ENCODE data around the gene SPDEF.
A peak's percentile ranks its signal among the peaks of the same experiment; 100 is the strongest.

The SPDEF gene

GRCh38 chr6:34529665-34530327, 26.3 kb downstream of the SPDEF start:
- H3K4me3 ChIP-seq (ENCODE audit: low read length): no peak overlapping the region
- H3K36me3 ChIP-seq (ENCODE audit: control insufficient read depth, low read length): no peaks in the 10 kb centered on the region
- H3K27me3 ChIP-seq (ENCODE audit: control insufficient read depth, low read length): no peaks in the 10 kb centered on the region
- peaks cover 12% of the 10 kb centered on the region for H3K4me1 ChIP-seq (ENCODE audit: control insufficient read depth, low read length)
- H3K9me3 ChIP-seq (ENCODE audit: control insufficient read depth, insufficient read depth, low read length): no peaks in the 10 kb centered on the region
- no peak overlapping the region for H3K4me2 ChIP-seq (ENCODE audit: low read length)
- no peaks in the 10 kb centered on the region for H4K20me1 ChIP-seq (ENCODE audit: control insufficient read depth, insufficient read depth, low read depth, low read length)
- no peaks in the 10 kb centered on the region for H3K79me2 ChIP-seq (ENCODE audit: control insufficient read depth, low read length)
- H3K9me2 ChIP-seq (replicated peaks; ENCODE audit: control insufficient read depth, low read length): no peaks in the 10 kb centered on the region
- no peak overlapping the region for H3K27ac ChIP-seq (ENCODE audit: low read depth, low read length)
- TF ChIP-seq CTCF (IDR thresholded peaks at IDR 0.05; ENCODE audit: low read depth, low read length, poor library complexity, severe bottlenecking) (no peak), EZH2phosphoT487 (IDR thresholded peaks at IDR 0.05; ENCODE audit: borderline replicate concordance, low read length) (no peak)
- no peaks in the 10 kb centered on the region for H3F3A ChIP-seq (ENCODE audit: control insufficient read depth, insufficient read depth)

GRCh38 chr6:34528996-34529664, 27.0 kb downstream of the SPDEF start:
- Histone ChIP-seq H3K36me3 (ENCODE audit: control insufficient read depth, low read length) (no peaks in the 10 kb centered on the region), H3K4me2 (ENCODE audit: low read length) (no peak overlapping the region), H3K27me3 (ENCODE audit: control insufficient read depth, low read length) (no peaks in the 10 kb centered on the region), H3K4me3 (ENCODE audit: low read length) (no peak overlapping the region), H3K9me3 (ENCODE audit: control insufficient read depth, insufficient read depth, low read length) (no peaks in the 10 kb centered on the region), H3K79me2 (ENCODE audit: control insufficient read depth, low read length) (no peaks in the 10 kb centered on the region), H3K27ac (ENCODE audit: low read depth, low read length) (no peak overlapping the region), H4K20me1 (ENCODE audit: control insufficient read depth, insufficient read depth, low read depth, low read length) (no peaks in the 10 kb centered on the region), H3K4me1 (ENCODE audit: control insufficient read depth, low read length) (peaks cover 12% of the 10 kb centered on the region), H3F3A (ENCODE audit: control insufficient read depth, insufficient read depth) (no peaks in the 10 kb centered on the region), H3K9me2 (replicated peaks; ENCODE audit: control insufficient read depth, low read length) (no peaks in the 10 kb centered on the region)
- TF ChIP-seq EZH2phosphoT487 (IDR thresholded peaks at IDR 0.05; ENCODE audit: borderline replicate concordance, low read length) (no peak), CTCF (IDR thresholded peaks at IDR 0.05; ENCODE audit: low read depth, low read length, poor library complexity, severe bottlenecking) (no peak)

GRCh38 chr6:34527751-34528670, 28.1 kb downstream of the SPDEF start:
- Histone ChIP-seq H3K27ac (ENCODE audit: low read depth, low read length) (no peak overlapping the region), H3K27me3 (ENCODE audit: control insufficient read depth, low read length) (no peaks in the 10 kb centered on the region), H3K4me2 (ENCODE audit: low read length) (peak overlapping the region; percentile 68), H3K4me1 (ENCODE audit: control insufficient read depth, low read length) (peaks cover 12% of the 10 kb centered on the region), H3K4me3 (ENCODE audit: low read length) (no peak overlapping the region), H3K36me3 (ENCODE audit: control insufficient read depth, low read length) (no peaks in the 10 kb centered on the region), H3K9me2 (replicated peaks; ENCODE audit: control insufficient read depth, low read length) (no peaks in the 10 kb centered on the region), H4K20me1 (ENCODE audit: control insufficient read depth, insufficient read depth, low read depth, low read length) (no peaks in the 10 kb centered on the region), H3F3A (ENCODE audit: control insufficient read depth, insufficient read depth) (no peaks in the 10 kb centered on the region), H3K79me2 (ENCODE audit: control insufficient read depth, low read length) (no peaks in the 10 kb centered on the region), H3K9me3 (ENCODE audit: control insufficient read depth, insufficient read depth, low read length) (no peaks in the 10 kb centered on the region)
- TF ChIP-seq CTCF (IDR thresholded peaks at IDR 0.05; ENCODE audit: low read depth, low read length, poor library complexity, severe bottlenecking) (no peak), EZH2phosphoT487 (IDR thresholded peaks at IDR 0.05; ENCODE audit: borderline replicate concordance, low read length) (no peak)

All from DOHH2 (cell line).